ENCODE data around the gene TSR1.

- TF ChIP-seq CTCF (IDR thresholded peaks at IDR 0.05) (no peak), POLR2A (IDR thresholded peaks at IDR 0.05) (no peak)
Observed at GRCh38 chr17:2364763-2365116, 28.5 kb upstream of the TSR1 start.
